ENCODE measurements around the gene ZSWIM5.

GRCh38 chr1:45093334-45093733, 113.1 kb downstream of the ZSWIM5 start:
- TF ChIP-seq CTCF (IDR thresholded peaks at IDR 0.05): no peak
- TF ChIP-seq POLR2A (IDR thresholded peaks at IDR 0.05): no peak

Data from tibial nerve (tissue), 3 donors.